AG09319 (cell line): Measurements from ENCODE around the gene HTR1B.
A peak's percentile ranks its signal among the peaks of the same experiment; 100 is the strongest.

Source experiments
- DNase-seq: peaks from one replicate; pipeline ENCODE4 v3.0.0-alpha.2; 2010; ENCODE audit warnings: low read depth; ENCODE audit errors: extremely low read depth
- CTCF ChIP-seq: IDR thresholded peaks from 2 replicates; pipeline ENCODE4 v1.5.1; 2011; ENCODE audit warnings: low read depth, mild to moderate bottlenecking, inconsistent platforms, low read length, moderate library complexity

The HTR1B gene

GRCh38 chr6:77463861-77464494, 687 bp upstream of the HTR1B start:
- DNase-seq = no peak

DNA sequence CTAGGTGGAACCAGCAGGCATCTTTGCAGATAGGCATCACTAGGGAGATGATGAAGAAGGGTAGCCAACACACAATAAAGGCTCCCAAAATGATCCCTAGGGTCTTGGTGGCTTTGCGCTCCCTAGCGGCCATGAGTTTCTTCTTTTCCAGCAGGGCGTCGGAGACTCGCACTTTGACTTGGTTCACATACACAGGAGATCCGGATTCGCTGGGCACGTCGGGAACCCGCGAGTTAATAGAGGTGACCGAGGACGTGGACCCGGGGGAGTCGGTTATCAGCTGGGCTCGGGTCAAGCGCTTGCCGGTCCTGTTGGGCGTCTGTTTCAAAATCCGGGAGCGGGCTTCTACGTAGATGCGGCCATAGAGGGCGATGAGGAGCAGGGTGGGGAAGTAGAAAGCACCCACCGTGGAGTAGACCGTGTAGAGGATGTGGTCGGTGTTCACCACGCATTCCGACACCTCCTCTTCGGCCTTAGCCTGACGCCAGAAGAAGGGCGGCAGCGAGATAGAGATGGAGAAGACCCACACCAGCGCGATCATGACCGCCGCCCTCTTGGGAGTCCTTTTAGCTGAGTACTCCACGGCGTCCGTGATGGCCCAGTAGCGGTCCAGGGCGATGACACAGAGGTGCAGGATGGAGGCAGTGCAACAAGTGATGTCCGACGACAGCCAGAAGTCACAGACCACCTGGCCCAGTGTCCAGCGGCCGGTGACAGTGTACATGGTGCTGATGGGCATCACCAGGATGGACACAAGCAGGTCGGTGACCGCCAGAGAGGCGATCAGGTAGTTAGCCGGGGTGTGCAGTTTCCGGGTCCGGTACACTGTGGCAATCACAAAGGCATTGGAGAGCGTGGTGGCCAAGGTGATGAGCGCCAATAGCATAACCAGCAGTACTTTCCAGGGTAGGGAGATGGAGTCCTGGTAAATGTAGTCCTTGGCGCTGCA, 658 bp downstream of the HTR1B start:
- DNase-seq = no peak

More at GRCh38 chr6:77463861-77464494, 687 bp upstream of the HTR1B start:
- TF ChIP-seq CTCF = no peak

GRCh38 chr6:77461796-77462195, 1.5 kb downstream of the HTR1B start:
- no peak for DNase-seq
- TF ChIP-seq CTCF = no peak

More for the DNA sequence above, 658 bp downstream of the HTR1B start:
- no peak for TF ChIP-seq CTCF

GRCh38 chr6:77458421-77458820, 4.9 kb downstream of the HTR1B start:
- TF ChIP-seq CTCF = no peak

DNA sequence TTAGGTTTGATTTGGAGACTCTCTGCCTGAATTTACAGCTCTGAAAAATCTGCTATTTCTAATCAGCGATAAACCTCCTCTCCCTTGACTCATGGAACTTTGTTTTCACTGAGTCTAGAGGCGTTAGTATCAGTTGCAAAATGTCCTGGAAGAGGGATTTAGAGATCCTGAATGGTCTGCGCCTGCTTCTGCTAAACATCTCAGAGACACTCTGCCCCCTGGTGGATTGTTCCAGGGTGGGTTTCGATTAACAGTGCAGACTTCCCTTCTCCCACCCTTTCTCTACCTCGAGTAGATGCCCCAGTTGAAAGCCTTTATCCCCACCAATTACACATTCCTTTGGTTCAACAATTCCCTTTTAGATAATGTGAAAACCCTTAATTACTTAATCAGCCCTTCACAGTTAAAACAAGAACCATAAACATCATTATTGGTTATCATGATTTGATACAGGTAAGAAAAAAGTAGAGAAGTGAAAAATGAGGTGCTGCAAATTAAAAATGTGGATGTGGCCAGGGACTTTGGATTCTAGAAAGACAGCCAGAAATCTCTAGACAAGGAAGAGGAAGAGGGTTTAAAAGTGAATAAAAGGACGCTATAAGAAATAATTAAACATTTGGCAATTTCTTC, 5.5 kb downstream of the HTR1B start:
- DNase-seq = peak; percentile 72

More at GRCh38 chr6:77458421-77458820, 4.9 kb downstream of the HTR1B start:
- no peak for DNase-seq

DNA sequence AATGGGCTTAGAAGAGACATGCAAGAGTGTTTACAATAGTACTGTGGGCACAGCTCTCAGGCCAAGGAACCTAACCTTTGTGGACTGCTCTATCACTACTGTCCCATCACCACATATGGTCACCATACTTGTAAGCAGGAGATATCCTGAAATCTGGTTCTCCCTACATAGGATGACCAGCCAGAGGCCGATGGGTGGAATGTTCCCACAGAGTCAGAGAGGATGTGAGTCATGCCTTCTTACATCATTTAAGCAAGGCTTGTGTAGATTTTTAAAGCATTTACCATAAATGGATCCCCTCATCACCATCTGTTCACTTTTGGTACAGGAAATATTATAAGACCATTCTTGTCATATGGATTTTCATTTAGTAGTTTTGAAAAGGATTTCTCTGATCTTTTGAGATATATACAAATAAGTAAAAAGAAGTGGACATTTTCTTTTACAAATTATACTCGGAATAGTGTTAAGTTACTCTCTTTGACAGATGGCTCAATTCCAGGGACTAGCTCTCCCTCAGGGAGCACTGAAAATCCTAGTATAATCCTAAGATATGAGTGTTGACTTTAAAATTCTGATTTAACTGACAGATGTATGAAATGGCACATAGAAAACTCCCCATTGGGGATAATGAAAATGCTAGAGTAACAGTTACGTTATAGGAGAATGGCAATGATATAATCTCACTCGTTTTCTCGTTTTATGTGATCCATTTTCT, 6.6 kb downstream of the HTR1B start:
- DNase-seq = peak; percentile 87
- no peak for TF ChIP-seq CTCF

More for the DNA sequence above, 5.5 kb downstream of the HTR1B start:
- peak; percentile 76 for TF ChIP-seq CTCF
